ENCODE measurements around the gene TUBA1B.
A peak's percentile ranks its signal among the peaks of the same experiment; 100 is the strongest.

The TUBA1B gene

GRCh38 chr12:49089821-49090773, 41.1 kb downstream of the TUBA1B start:
- DNase-seq, result no peak

DNA sequence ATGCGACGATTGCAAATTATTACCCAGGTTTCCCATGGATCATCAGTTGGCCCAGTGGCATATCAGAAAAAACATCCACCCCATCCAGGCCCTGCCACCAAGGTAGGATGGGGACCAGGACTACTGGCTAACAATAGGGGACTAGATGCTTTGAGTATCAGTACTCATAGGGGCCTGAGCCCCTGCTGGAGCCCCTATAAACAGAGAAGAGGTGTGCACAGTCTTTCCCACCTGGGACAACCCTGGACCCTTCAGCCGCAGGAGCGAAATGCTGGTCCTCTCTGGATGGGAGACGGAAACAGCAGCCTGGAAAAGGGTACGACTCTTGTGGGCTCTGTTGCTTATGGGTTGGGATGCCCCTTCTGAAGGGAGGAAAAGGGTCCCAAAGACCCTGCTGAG, 42.3 kb downstream of the TUBA1B start:
- no peak for DNase-seq

GRCh38 chr12:49088150-49088931, 42.9 kb downstream of the TUBA1B start:
- peak; percentile 76 for DNase-seq

DNA sequence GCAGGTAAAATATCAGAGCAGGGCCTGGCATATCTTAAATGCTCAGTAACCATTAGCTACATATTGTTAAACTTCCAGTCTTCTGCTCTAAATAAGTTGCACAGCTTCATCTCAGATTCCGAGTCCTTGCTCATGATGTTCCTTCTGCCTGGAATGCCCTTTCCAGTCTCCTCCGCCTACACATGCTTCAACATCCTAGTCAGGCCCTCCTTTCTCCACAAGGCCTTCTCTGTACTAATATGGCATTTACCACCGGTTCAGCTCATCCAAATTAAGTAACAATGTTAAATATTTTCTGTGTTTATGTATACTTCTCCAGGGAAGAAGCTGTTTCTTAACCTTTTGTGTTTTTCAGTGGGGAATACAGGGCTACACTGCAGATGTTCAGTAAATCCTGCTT, 45.1 kb downstream of the TUBA1B start:
- DNase-seq, result no peak

- DNase-seq, result no peak
Measured at GRCh38 chr12:49084438-49084837, 46.8 kb downstream of the TUBA1B start.

DNA sequence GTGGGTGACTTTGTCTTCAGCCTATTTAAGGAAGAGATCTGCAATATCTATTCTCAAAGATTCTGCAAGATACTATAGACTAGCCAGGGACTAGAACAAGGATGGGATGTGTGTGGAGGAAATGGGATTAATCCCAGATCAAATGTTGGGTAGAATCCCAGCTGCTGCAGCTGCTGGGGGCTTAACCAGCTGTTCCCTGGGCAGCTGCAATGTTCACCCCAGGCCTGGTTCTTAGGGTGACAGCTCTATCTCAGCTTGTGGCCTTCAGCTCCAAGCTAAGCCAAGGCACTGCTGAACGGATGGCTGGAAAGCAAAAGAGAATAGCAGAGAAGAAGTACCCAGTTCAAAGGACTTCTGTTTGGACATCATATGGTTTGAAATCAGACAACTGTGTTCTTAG, 51.4 kb downstream of the TUBA1B start:
- DNase-seq, result no peak

Measured in NCI-H1105 (cell line).